PC-3 (cell line): ENCODE data around the gene SLC8A1.

Source experiments
- EZH2 ChIP-seq: fragments of 300-600 bp; sonication (generic); IDR thresholded peaks from one replicate; pipeline ENCODE4 v1.6.1; 2017; ENCODE audit warnings: antibody characterized with exemption, mild to moderate bottlenecking, low read length; ENCODE audit not compliant: unreplicated experiment
- EZH2phosphoT487 ChIP-seq: fragments of 300-600 bp; sonication (generic); IDR thresholded peaks from 2 replicates; pipeline ENCODE4 v1.6.1; 2018; ENCODE audit warnings: mild to moderate bottlenecking, antibody characterized with exemption, low read length, borderline replicate concordance
- TF ChIP-seq, protein P1 (sequence below): fragments of 300-600 bp; sonication (generic); conservative IDR thresholded peaks from 2 replicates; pipeline ENCODE4 v1.5.1; 2017; ENCODE audit warnings: antibody characterized with exemption, low read depth, mild to moderate bottlenecking, low read length

DNA sequence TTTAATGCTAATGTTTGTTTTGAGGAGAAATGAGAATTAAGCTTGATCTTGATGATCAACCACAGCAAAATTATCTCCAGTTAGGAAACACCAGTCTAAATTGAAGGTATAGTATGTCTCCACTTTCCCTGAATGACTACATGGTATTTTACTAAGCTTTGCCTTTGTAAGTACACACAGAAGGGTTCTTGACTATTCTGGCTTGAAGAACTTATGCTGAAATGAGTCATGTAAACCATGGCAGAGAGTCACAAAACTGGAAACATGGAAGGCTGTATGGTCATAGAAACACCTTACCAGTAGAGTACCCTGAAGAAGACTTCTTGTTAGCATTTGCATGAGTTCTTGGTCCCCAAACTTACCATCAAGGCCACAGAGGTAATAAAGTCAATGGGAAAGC is 250.5 kb downstream of the SLC8A1 start:
- TF ChIP-seq, protein P1, sequence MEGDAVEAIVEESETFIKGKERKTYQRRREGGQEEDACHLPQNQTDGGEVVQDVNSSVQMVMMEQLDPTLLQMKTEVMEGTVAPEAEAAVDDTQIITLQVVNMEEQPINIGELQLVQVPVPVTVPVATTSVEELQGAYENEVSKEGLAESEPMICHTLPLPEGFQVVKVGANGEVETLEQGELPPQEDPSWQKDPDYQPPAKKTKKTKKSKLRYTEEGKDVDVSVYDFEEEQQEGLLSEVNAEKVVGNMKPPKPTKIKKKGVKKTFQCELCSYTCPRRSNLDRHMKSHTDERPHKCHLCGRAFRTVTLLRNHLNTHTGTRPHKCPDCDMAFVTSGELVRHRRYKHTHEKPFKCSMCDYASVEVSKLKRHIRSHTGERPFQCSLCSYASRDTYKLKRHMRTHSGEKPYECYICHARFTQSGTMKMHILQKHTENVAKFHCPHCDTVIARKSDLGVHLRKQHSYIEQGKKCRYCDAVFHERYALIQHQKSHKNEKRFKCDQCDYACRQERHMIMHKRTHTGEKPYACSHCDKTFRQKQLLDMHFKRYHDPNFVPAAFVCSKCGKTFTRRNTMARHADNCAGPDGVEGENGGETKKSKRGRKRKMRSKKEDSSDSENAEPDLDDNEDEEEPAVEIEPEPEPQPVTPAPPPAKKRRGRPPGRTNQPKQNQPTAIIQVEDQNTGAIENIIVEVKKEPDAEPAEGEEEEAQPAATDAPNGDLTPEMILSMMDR, result no peak
- no peak for TF ChIP-seq EZH2
- TF ChIP-seq EZH2phosphoT487, result no peak
